GM13976 (cell line): ENCODE results near the gene PLXNC1.

Experiments used
- DNase-seq: peaks from one replicate; pipeline ENCODE4 v3.0.0; 2012; ENCODE audit warnings: low spot score
- in situ Hi-C: fragments of 300-500 bp; cut with MboI; formaldehyde crosslinking; loops from one replicate; pipeline ENCODE4 v1.12.0; 2022; ENCODE audit warnings: low sequenced_read_pairs, mixed read lengths, inconsistent platforms; ENCODE audit not compliant: unreplicated experiment
- TF ChIP-seq, protein P1 (sequence below): IDR thresholded peaks from 2 replicates; pipeline ENCODE4 v1.5.1; 2012; ENCODE audit warnings: borderline replicate concordance, mild to moderate bottlenecking; ENCODE audit not compliant: insufficient read depth; ENCODE audit errors: extremely low read depth, missing control alignments, control extremely low read depth

The PLXNC1 gene

DNA sequence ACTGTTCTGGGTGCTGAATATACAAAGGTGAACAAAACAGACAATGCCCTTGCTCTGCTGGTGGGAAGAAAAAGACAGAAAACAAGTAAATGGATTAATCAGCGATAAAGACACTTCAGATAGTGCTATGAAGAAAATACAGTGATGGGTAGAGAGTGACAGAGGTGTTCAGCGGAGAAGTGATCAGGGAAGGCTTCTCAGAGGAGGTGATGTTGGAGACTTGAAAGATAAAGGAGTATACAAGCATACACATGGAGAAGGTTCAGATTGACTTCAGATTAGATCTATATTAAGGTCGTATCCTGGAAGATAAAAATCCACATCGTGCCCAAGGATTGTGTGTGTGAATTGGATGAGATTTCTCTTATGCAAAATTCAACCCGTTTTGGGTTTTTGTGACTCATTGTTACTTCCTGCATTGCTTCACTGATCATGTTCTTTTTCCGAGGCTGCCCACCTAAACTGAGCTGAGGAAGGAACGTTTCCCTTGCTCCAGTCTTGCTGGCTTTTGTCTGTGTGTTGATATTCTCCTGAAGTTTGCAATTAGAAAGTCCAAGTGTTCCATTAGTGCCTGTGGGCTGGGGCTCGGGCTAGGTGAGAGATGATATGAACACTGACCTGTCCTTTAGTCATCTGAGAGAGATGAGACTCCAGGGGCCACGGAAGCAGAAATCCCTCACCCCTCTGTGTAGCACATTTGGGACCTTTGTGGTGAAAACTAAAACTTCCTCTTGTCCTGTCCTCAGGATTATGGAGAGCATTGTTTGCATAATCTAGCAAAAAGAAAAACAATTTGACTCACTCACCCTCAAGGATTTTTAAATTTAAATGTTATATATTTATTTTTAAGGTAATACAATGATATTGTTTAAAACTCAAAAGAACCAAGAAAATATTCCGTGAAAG is 27.6 kb downstream of the PLXNC1 start:
- TF ChIP-seq, protein P1, sequence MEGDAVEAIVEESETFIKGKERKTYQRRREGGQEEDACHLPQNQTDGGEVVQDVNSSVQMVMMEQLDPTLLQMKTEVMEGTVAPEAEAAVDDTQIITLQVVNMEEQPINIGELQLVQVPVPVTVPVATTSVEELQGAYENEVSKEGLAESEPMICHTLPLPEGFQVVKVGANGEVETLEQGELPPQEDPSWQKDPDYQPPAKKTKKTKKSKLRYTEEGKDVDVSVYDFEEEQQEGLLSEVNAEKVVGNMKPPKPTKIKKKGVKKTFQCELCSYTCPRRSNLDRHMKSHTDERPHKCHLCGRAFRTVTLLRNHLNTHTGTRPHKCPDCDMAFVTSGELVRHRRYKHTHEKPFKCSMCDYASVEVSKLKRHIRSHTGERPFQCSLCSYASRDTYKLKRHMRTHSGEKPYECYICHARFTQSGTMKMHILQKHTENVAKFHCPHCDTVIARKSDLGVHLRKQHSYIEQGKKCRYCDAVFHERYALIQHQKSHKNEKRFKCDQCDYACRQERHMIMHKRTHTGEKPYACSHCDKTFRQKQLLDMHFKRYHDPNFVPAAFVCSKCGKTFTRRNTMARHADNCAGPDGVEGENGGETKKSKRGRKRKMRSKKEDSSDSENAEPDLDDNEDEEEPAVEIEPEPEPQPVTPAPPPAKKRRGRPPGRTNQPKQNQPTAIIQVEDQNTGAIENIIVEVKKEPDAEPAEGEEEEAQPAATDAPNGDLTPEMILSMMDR, result no peak
- DNase-seq, result no peak
- in situ Hi-C loops, result no loop called here

GRCh38 chr12:94178054-94178453 is 29.7 kb downstream of the PLXNC1 start:
- TF ChIP-seq, protein P1, result no peak
- DNase-seq, result no peak
- in situ Hi-C loops, result no loop called here

DNA sequence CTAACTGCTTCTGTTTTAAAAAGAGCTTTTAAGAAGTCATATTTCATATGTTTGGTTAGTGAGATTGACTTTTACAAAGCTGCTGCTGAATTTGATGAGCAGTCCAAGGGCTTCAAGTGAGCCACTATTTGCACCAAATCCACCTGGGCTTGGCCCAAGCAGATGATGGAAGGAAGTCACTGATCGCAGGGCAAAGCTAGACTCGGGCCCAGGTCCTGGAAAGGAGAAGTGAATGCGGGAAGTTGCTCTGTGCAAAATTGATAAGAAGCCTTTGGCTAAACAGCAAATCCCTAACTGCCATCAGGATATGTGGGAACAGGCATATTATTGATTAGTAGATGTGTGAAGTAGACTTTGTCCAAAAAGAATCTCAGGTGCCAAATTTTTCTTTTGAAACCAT is 30.5 kb downstream of the PLXNC1 start:
- no peak for DNase-seq
- TF ChIP-seq, protein P1, result no peak
- in situ Hi-C loops, result no loop called here

DNA sequence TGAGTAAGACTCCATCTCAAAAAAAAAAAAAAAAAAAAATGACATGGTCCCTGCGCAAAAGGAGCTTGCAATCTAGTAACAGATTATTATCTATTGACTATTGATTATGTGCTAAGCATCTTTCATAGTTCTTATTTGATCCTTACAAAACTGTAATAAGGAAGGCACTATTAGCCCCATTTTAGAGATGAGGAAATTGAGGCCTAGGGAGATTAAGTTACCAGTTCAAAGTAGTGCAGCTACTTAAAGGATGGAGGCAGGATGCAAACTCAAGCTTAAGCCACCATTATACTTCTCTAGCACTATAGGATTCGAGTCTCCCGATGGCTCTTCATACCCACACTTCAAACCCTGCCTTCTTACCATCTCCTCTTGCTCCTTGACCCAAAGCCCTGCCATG is 31.3 kb downstream of the PLXNC1 start:
- in situ Hi-C loops, result no loop called here
- DNase-seq, result no peak
- TF ChIP-seq, protein P1, result no peak

DNA sequence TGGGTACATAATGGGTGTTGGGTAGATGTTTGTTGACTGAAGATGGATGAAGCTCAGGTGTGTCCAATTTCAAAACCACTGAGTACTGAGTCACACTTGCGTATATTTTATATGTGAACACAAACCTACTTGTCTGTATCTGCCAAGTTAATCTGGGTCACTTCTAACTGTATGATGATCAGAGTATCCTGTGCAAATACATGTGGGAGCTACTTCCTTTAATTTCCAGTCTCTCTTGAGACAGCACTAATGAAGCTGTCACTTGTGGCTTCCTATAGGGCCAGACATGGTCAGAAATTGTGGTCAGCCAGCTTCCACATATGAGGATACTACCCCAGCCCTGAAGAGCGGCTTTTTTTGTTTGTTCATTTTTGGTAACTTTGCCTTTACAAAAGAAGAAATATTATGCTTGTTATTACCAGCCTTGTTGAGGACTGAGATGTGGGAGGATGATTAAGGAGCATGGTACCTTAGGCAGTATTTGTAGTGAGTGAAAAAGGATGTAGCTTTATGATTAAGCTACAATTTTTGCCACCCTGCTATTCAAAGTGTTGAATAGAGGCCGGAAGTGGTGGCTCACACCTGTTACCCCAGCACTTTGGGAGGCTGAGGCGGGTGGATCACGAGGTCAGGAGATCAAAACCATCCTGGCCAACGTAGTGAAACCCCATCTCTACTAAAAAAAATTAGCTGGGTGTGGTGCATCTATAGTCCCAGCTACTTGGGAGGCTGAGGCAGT is 32.4 kb downstream of the PLXNC1 start:
- in situ Hi-C loops, result no loop called here
- DNase-seq, result no peak
- TF ChIP-seq, protein P1, result no peak

DNA sequence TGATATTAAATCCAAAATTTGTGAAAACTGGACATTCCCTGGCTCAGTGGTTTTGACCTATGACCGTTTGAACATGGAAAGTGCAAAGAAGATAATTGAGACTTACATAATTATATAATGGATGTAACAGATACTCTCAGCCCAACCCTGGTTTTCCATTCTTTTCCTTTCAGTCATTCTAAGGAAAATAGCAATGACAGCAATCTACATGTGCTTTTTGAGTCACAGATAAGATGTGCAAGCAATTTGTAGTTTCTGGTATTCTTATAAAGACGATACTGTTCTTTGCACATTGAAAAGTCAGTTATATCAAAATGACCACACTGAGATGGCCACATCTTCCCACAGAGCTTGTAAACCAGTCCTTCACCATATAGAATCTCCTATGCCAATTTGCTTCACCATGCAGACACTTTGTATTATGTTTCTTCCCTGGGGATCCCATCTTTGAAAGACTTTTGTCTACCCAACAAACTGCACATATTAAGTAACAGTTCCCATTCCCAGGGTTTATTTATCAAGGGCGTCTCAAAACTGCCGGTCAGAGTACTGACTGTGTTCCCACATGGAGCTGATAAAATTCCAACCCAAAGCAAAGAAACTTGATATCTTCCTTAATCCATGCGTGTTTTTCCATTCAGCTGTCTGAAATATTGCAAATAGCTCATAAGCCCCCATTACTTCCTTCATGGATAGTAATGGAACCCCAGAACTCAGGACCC is 34.8 kb downstream of the PLXNC1 start:
- TF ChIP-seq, protein P1, result no peak
- no peak for DNase-seq
- in situ Hi-C loops, result no loop called here
